ENCODE results near the gene FSTL3. TPM values are rescaled to one million over a fixed set of nuclear protein-coding genes. Genes with fewer than 3 reads are reported as not detected.

Gene FSTL3
- total RNA-seq, 1 donor from 2014 or later = 56.1 TPM

DNA sequence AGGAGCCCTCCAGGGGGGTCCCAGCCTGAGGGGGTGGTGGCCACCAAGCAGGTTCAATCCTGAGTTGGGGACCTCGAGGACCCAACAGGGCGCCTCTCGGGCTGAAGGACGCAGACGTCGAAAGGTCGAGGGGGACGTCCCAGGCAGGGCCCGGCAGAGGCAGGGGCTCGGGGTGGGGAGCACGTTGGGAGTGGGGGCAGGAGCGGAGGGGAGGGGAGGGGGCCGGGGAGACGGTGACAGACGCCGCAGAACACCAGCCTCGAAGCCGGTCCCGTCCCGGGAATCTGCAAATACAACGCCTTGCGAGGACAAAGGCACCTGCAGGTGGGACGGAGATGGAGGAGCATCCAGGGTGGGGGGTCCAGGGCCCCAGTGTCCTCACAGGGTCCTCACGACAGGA is 32.5 kb upstream of the FSTL3 start:
- H3K4me3 ChIP-seq = no peak overlapping the region
- no peaks in the 10 kb centered on the region for H3K9me3 ChIP-seq (replicated peaks)
- peaks cover 12% of the 10 kb centered on the region for H3K4me1 ChIP-seq
- peaks cover 33% of the 10 kb centered on the region for H3K36me3 ChIP-seq
- H3K27me3 ChIP-seq (ENCODE audit: low read depth) = no peaks in the 10 kb centered on the region
- no peak overlapping the region for H3K27ac ChIP-seq (replicated peaks)
- TF ChIP-seq, protein P1, sequence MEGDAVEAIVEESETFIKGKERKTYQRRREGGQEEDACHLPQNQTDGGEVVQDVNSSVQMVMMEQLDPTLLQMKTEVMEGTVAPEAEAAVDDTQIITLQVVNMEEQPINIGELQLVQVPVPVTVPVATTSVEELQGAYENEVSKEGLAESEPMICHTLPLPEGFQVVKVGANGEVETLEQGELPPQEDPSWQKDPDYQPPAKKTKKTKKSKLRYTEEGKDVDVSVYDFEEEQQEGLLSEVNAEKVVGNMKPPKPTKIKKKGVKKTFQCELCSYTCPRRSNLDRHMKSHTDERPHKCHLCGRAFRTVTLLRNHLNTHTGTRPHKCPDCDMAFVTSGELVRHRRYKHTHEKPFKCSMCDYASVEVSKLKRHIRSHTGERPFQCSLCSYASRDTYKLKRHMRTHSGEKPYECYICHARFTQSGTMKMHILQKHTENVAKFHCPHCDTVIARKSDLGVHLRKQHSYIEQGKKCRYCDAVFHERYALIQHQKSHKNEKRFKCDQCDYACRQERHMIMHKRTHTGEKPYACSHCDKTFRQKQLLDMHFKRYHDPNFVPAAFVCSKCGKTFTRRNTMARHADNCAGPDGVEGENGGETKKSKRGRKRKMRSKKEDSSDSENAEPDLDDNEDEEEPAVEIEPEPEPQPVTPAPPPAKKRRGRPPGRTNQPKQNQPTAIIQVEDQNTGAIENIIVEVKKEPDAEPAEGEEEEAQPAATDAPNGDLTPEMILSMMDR (IDR thresholded peaks at IDR 0.05; ENCODE audit: borderline replicate concordance) = no peak
- intact Hi-C loops (cut with micrococcal nuclease) = no loop called here
- no peak for DNase-seq

DNA sequence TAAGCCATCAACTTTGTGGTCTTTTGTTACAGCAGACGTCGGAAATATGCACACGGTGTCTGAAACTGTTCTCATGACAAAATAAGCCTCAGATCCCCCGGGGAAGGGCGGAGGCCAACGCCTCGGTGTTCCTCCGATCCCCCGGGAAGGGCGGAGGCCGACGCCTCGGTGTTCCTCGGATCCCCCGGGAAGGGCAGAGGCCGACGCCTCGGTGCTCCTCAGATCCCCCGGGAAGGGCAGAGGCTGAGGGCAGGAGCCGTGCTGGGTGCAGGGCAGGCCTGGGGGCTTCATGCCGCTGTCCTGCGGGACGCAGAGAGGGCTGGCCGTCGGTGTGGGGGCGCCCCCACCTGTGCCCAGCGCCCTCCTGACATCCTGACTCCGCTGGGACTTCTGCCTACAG is 31.8 kb upstream of the FSTL3 start:
- intact Hi-C loops (cut with micrococcal nuclease) = no loop called here

DNA sequence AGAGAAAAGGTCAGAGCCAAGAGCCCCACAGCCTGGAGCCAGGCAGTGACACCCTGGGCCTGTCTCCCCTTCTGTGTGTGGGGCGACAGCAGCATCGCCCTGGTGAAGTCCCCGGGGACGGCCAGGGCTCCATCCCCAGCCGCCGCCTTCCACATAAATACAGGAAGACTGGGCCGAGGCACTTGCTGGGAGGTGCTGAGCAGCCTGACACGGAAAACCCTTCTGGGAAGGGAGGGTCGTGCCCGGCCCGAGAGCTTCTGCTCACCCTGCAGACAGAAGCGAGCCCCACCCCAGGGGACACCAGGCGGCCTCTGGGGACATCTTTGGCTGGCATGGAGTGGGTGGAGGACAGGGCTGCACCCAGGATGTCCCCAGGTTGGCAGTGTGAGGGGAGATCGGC is 31.4 kb upstream of the FSTL3 start:
- intact Hi-C loops (cut with micrococcal nuclease) = no loop called here

More for the DNA sequence above, 31.8 kb upstream of the FSTL3 start:
- H3K9me3 ChIP-seq (replicated peaks) = no peaks in the 10 kb centered on the region
- peaks cover 5% of the 10 kb centered on the region for H3K4me1 ChIP-seq
- no peak overlapping the region for H3K4me3 ChIP-seq
- H3K27ac ChIP-seq (replicated peaks) = no peak overlapping the region
- peaks cover 39% of the 10 kb centered on the region for H3K36me3 ChIP-seq
- no peak for DNase-seq
- TF ChIP-seq, protein P1 (IDR thresholded peaks at IDR 0.05; ENCODE audit: borderline replicate concordance) = no peak
- no peaks in the 10 kb centered on the region for H3K27me3 ChIP-seq (ENCODE audit: low read depth)

DNA sequence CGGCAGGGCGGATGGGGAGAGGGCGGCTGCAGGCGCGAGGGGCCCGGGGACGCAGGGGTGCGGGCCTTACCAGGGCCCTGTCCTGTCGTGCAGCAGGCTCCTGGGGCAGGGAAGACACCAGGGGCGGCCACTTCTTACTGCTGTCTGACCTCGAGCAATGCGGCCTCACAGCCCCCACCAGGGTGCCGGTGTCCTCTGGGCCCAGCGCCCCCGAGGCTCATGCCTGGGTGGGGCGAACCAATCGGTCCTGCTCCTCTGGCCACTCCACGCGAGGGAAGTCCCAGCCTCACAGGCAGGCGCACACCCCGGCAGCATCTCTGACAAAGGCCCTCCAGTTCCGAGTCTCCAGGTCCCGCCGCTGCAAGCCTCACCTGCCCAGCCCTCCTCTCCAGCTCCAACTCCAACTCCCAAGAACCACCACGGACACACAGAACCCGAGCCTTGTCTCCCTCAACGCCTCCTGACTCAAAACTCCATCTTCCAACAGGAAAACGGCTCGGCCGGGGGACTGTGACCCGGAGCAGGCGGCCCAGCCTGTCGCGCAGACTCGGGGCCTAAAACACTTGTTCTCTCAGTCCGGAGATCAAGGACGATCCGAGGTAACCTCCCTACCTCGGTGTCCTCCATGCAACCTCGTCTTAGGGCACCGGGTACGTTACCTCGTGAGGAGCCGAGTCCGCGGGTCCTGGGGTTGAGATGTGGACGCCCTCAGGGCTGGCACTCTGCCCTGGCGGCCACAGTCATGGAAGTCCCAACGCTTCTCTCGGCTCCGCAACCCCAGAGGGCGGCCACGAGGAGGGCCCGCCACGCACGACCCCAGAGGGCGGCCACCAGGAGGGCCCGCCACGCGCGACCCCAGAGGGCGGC is 30.0 kb upstream of the FSTL3 start:
- TF ChIP-seq, protein P1 (IDR thresholded peaks at IDR 0.05; ENCODE audit: borderline replicate concordance) = no peak
- no peaks in the 10 kb centered on the region for H3K4me1 ChIP-seq
- peaks cover 57% of the 10 kb centered on the region for H3K36me3 ChIP-seq
- no peak overlapping the region for H3K27ac ChIP-seq (replicated peaks)
- H3K27me3 ChIP-seq (ENCODE audit: low read depth) = no peaks in the 10 kb centered on the region
- H3K4me3 ChIP-seq = no peak overlapping the region
- intact Hi-C loops (cut with micrococcal nuclease) = no loop called here
- H3K9me3 ChIP-seq (replicated peaks) = no peaks in the 10 kb centered on the region
- no peak for DNase-seq

More for the DNA sequence above, 31.4 kb upstream of the FSTL3 start:
- peaks cover 43% of the 10 kb centered on the region for H3K36me3 ChIP-seq
- no peaks in the 10 kb centered on the region for H3K9me3 ChIP-seq (replicated peaks)
- DNase-seq = no peak
- H3K4me3 ChIP-seq = no peak overlapping the region
- TF ChIP-seq, protein P1 (IDR thresholded peaks at IDR 0.05; ENCODE audit: borderline replicate concordance) = no peak
- H3K27me3 ChIP-seq (ENCODE audit: low read depth) = no peaks in the 10 kb centered on the region
- H3K4me1 ChIP-seq = peaks cover 4% of the 10 kb centered on the region
- H3K27ac ChIP-seq (replicated peaks) = no peak overlapping the region

DNA sequence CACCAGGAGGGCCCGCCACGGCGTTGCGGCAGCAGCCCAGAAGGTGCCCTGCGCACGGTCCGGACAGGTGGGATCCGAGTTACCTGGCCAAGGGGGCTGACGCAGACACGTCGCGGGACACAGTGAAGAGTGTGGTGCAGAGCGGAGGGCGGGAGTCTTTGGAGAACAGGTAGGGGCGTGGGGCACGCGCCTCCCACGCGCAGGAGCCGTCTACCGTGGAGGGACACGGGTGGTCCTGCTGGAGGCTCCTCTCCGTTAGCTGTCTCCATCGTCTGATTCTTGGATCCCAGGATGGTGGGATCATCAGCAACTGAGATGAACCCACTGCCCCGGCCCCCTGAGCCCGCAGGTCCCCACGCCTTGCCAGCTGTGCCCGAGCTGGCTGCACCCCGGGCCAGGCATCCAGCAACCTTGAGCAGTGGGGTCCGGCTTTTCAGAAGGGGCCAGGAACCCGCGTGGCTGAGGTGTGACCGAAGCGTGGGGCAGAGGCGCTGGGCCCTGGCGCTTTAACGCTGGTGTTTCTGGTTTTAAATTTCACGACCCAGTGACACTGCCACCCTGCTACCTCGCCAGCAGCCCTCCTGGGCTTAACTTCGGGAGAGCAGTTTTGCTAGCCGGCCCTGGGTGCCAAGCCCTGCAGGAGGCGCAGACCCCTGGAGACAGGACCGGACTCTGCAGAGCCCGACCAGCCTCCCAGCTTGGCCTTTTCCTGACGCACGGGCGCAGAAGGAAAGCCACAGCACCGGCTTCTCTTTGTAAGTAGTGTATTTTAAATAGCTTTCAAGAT is 29.2 kb upstream of the FSTL3 start:
- intact Hi-C loops (cut with micrococcal nuclease) = no loop called here
- Histone ChIP-seq H3K27ac (replicated peaks) (no peak overlapping the region), H3K36me3 (peaks cover 65% of the 10 kb centered on the region), H3K27me3 (ENCODE audit: low read depth) (no peaks in the 10 kb centered on the region), H3K9me3 (replicated peaks) (no peaks in the 10 kb centered on the region), H3K4me1 (no peaks in the 10 kb centered on the region), H3K4me3 (no peak overlapping the region)
- no peak for DNase-seq
- TF ChIP-seq, protein P1 (IDR thresholded peaks at IDR 0.05; ENCODE audit: borderline replicate concordance) = no peak
